ENCODE data around the gene NLRP5. TPM values are rescaled to one million over a fixed set of nuclear protein-coding genes. Genes with fewer than 3 reads are reported as not detected.

NLRP5 gene
- total and polyA plus RNA-seq, 2 of the 4 experiments (the other 2 are of a cell fraction): not detected

DNA sequence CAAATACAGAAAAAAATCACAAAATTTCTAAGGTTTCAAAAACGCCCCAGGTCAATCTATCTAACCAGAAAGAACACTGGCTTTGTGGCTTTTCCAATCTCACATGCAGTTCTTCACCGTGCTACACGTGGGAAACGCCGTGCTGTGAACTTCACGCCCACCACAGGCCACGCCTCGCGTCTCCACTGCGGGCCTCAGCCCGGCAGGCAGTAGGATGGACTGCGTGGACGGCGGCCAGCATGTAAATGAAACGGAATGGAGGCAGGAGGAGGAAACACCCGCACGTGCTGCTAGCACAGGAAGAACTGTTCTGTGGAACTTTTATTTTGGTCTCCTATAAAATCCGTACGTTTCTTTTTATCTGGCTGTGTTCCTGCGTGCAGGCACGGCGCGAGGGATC lies 110.7 kb downstream of the NLRP5 start:
- peaks cover 18 to 37% of the 10 kb centered on the region in 2 experiments for H3K79me1 ChIP-seq (ENCODE audit: low read depth in 1 of 2, low read length in 2 of 2)
- 94% methylated on average over 14 of the region's 23 CpGs; no CpG with 5 or more reads in 1 of the 2 experiments for WGBS, 2 experiments (ENCODE audit: extremely low coverage in 2 of 2, insufficient read length in 1 of 2)
- dilution Hi-C loops (cut with HindIII; ENCODE audit: low sequenced_read_pairs, unreplicated experiment): no loop called here
- peaks cover 57% of the 10 kb centered on the region for H3K36me3 ChIP-seq (ENCODE audit: control insufficient read depth, insufficient read depth, low read length)
- no peaks in the 10 kb centered on the region for H3K9me1 ChIP-seq (ENCODE audit: insufficient read depth, low read length)
- intact Hi-C loops (cut with micrococcal nuclease): no loop called here
- no peak overlapping the region for H3K14ac ChIP-seq (replicated peaks; ENCODE audit: low read depth, low read length)
- in situ Hi-C loops (cut with MboI; ENCODE audit: low sequenced_read_pairs): no loop called here
- ChIA-PET POLR2A (ENCODE audit: unreplicated experiment) (no interaction called here), CTCF (no interaction called here)
- H2AFZ ChIP-seq (replicated peaks; ENCODE audit: low read length, poor library complexity): peak overlapping the region; percentile 7
- H4K20me1 ChIP-seq (ENCODE audit: insufficient read depth, low read length): peaks cover 27% of the 10 kb centered on the region
- H3K27me3 ChIP-seq (ENCODE audit: control insufficient read depth, insufficient read depth, low read length): no peaks in the 10 kb centered on the region
- no peak overlapping the region for H3K56ac ChIP-seq (ENCODE audit: extremely low read depth, insufficient read depth, low read length)
- H3K4me3 ChIP-seq (ENCODE audit: insufficient read depth, low read depth, low read length): no peak overlapping the region
- no peak overlapping the region for H2BK120ac ChIP-seq (ENCODE audit: low read depth, low read length)
- no TSS peak for BruUV-seq (replicated peaks)
- no peak overlapping the region for H2AK9ac ChIP-seq (replicated peaks; ENCODE audit: low read depth, low read length, poor library complexity)
- DNase-seq: no peak
- H3K4me1 ChIP-seq (ENCODE audit: control insufficient read depth, insufficient read depth, low read length): no peaks in the 10 kb centered on the region
- H4K8ac ChIP-seq (ENCODE audit: low read depth in 2 of 2, low read length in 2 of 2): no peak overlapping the region
- no peak overlapping the region for H3K23ac ChIP-seq (ENCODE audit: low read depth, low read length)
- H4K5ac ChIP-seq (ENCODE audit: low read depth, low read length): no peak overlapping the region
- no peak overlapping the region for H2AK5ac ChIP-seq (ENCODE audit: low read depth, low read length)
- TF ChIP-seq CEBPB (IDR thresholded peaks at IDR 0.05; ENCODE audit: low read depth, low read length): no peak
- TF ChIP-seq, protein P1, sequence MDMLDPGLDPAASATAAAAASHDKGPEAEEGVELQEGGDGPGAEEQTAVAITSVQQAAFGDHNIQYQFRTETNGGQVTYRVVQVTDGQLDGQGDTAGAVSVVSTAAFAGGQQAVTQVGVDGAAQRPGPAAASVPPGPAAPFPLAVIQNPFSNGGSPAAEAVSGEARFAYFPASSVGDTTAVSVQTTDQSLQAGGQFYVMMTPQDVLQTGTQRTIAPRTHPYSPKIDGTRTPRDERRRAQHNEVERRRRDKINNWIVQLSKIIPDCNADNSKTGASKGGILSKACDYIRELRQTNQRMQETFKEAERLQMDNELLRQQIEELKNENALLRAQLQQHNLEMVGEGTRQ (IDR thresholded peaks at IDR 0.05; ENCODE audit: low read depth, low read length): no peak
- no peak for TF ChIP-seq RAD21 (IDR thresholded peaks at IDR 0.05; ENCODE audit: low read length)
- no peak for TF ChIP-seq CHD1 (IDR thresholded peaks at IDR 0.05; ENCODE audit: low read depth, low read length)
- TF ChIP-seq MXI1 (IDR thresholded peaks at IDR 0.05; ENCODE audit: borderline replicate concordance, low read depth, low read length): no peak
- TF ChIP-seq, protein P2, sequence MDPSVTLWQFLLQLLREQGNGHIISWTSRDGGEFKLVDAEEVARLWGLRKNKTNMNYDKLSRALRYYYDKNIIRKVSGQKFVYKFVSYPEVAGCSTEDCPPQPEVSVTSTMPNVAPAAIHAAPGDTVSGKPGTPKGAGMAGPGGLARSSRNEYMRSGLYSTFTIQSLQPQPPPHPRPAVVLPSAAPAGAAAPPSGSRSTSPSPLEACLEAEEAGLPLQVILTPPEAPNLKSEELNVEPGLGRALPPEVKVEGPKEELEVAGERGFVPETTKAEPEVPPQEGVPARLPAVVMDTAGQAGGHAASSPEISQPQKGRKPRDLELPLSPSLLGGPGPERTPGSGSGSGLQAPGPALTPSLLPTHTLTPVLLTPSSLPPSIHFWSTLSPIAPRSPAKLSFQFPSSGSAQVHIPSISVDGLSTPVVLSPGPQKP (IDR thresholded peaks at IDR 0.05; ENCODE audit: borderline replicate concordance, low read depth, low read length): no peak
- no peak overlapping the region for H3K9ac ChIP-seq (ENCODE audit: low read depth, low read length)
- no peak overlapping the region for H3K4me2 ChIP-seq (ENCODE audit: low read depth, low read length)
- no peak overlapping the region for H3K4ac ChIP-seq (ENCODE audit: low read depth, low read length)
- peaks cover 11% of the 10 kb centered on the region for H3K9me3 ChIP-seq (ENCODE audit: control insufficient read depth, insufficient read depth, low read length)
- no peak for ATAC-seq (ENCODE audit: low read depth)
- no peak overlapping the region for H4K91ac ChIP-seq (ENCODE audit: insufficient read depth, low read depth, low read length)
- no peak overlapping the region for H2BK15ac ChIP-seq (ENCODE audit: low read depth, low read length)
- no peak overlapping the region for H2BK5ac ChIP-seq (ENCODE audit: low read depth, low read length, poor library complexity, severe bottlenecking)
- no peak overlapping the region for H3K27ac ChIP-seq (ENCODE audit: insufficient read depth, low read length)
- H3K18ac ChIP-seq (ENCODE audit: low read depth, low read length): no peak overlapping the region
- no peak overlapping the region for H2BK20ac ChIP-seq (ENCODE audit: low read depth, low read length)
